Measurements from ENCODE around the gene GSDME.

The GSDME gene

DNA sequence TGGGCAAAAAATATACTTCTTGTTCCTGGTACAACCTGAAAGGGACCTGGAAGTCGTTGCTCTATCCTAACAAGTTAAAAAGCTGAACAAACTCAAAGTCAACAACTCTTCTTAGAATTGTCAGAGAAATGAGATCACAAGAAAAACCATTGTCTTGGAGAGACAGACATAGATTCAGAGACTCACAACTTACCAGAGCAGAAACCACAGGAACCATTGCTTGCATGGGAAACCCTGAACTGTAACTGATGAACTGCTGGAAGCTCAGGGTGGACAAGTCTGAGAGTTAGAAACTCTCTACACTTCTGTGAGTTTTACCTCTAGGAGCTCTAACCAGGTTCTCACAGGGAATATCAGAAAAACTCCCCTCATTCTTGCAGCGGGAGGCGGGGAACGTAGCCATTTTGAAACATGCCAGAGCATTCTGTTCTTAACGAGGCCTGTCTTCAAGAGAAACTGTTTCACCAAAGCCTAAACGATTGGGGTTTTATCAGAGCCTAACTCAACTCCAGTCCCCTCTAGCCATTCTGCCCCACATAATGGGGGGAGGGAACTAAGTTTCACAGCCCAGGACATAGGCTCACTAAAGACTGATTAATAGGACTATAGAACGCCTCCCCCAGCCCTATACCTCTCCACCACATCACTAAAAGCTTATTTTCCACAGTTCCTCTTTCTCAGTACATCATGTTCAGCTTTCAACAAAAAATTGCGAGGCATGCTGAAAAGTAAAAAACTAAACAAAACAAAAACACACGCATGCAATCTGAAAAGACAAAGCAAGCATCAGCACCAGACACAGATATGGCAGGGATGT is 12.0 kb upstream of the GSDME start:
- no peak for DNase-seq

GRCh38 chr7:24767878-24768569 is 10.8 kb upstream of the GSDME start:
- DNase-seq, result no peak

DNA sequence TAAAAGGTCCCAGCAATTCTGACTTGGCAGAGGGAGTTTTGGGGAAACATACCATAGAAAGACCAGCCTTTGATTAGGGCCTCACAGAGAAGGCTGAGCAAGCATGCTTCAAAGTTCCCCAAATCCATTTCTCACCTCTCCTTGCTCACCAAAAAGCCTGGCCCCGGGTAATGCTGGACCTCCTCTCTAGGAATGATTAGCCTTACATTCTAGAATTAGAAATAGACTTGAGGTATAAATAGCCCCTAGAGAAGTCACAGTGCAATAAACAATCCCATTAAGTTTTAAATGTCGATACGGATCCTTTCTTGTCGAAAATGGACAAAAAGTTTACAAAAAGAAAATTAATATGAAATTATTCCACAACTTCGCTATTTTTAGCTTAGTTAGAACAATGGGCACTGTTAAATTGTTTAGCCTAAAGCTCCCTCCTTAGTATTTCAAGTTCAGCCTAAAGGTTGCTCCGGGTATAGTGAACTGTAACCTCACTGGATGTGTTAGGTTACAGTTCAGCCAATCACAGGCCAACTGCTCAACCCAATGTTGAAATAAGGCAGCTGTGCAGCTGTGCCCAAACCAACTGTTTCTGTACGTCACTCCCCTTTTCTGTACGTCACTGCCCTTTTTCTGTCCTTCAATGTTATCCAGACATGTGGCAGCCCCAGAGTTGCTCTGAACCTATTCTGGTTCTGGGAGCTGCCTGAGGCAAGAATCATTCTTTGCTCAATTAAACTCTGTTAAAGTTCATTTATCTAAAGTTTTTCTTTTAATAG is 7.9 kb upstream of the GSDME start:
- DNase-seq, result no peak

DNA sequence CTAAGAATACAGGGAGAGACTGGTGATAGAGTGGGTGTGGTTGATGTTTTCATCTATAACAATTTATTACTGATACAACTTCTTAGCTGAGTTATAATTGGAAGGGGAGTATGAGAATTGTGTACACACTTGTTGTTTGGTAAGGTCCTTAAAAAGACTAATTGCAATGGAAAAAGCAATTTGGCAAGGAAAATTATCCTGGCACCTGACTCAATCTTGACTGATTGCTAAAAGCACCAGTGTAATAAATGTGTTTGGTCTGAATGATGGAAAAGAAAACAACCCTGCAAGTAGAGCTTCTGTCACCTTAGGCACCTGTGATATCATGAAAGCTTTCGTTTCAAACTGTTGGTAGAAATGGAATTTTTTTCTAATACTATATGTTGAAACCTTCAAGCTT is 6.7 kb upstream of the GSDME start:
- DNase-seq, result no peak

DNA sequence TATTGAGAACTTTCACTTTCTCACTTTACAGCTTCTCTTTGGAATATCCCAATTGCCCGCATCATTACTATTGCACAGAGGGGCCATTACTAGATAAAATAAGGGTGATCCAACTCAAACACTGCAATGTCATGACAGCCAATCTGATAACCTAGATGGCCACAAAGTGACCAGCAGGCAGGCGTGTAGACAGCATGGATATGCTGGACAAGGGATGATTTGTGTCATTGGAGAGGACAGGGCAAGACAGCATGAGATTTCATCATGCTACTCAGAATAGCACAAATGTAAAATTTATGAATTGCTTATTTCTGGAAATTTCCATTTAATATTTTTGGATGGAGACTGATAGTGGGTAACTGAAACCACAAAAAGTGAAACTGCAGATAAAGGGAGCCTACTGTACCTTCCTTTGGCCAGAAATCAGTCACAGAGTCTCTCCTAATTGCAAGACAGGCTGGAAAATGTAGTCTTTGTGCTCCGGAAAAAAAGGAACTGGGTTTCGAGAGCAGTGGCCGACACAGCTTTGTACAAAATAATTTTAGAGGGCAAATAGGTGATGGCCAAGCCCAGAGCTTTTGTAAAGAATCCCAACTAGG is 6.1 kb upstream of the GSDME start:
- no peak for DNase-seq

- DNase-seq, result no peak
Observed at GRCh38 chr7:24762771-24763170, 5.5 kb upstream of the GSDME start.

DNA sequence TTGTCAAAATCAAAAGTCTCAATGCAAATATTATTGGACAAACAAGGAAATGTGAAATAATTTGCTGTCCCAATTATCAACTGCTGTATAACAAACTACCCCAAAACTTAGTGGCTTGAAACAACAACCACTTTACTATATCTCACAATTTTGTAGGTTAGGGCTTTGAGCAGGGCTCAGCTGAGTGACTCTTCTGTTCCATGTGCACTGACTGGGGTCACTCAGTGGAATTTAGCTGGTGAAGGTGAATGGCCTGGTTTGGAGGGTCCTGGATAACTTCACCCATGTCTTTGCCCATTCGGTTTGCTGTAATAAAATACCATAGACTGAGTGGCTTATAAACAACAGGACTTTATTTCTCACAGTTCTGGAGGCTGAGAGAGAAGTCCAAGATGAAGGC is 3.7 kb upstream of the GSDME start:
- no peak for DNase-seq

DNA sequence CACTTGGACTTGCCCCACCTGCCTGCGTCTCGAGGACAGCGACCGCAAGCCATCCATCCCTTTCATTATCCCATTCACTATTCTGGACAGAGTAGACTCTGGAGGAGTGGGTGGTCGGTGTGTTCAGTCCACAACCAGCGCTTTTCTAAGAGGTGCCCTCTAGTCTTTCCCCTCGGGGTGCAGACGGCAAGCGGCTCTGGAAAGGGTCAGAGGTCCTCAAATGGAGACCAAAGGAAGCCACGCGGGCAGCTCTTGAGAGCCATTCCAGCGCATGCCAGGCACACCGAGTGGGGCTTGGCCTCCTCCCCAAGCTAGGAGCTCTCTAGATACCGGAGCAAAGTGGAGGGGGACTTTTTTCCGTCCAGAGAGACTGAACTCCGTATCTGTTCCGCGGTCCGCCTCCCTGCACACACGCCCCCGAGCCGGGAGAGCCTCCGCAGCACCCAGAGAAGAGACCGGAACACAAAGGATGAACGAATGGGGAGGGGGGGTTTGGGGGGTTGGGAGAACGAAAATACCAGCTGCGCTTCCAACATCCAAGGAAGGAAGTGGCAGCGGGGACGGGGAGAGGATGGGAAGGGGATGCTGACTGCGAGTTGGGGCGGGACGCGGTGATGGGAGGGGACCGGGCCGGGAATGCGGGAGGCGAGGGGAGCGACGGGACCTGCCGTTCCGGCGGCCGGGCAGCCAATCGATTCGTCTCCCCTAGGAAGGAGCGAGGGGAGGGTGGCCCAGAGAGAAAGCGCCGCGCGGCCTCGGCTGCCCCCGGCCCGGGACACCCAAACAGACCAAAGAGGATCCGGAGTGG is 515 bp downstream of the GSDME start:
- DNase-seq, result no peak

DNA sequence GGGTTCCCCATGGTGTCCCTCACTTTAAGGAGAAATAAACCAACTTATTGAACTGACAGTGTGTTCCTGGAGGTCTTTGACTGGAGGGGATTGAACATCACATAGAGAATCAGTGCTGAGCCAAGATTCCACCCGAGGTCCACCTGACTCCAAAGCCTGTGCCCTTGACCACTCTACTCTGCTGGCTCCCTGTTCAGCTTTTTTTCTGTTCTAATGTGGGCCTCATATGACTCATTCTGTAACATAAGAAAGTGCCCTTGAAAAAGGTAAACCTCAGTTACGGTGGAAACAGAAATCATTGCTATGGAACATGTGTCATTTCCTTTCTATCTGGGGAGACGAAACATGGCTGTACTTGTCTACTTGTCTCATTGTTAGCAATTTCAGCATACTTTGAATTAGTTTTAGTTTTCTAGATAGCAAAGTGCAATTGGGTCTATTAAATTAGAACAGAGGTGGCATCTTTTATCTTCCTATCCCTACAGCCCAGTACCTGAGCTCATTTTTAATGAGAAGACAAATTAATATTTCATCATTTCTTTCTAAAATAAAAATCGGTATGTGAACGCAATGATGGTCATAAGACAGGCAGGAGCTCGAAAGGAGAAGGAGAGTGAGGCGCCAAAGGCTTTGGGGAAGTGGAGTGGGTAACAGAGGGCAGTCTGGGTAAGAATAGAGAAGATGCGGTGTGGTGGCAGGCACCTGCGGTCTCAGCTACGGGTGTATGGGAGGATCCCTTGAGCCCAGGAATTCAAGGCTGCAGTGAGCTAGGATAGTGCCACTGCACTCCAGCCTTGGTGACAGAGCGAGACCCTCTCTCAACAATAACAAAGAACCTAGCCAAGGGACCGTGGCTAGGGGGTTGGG is 1.5 kb downstream of the GSDME start:
- no peak for DNase-seq

DNA sequence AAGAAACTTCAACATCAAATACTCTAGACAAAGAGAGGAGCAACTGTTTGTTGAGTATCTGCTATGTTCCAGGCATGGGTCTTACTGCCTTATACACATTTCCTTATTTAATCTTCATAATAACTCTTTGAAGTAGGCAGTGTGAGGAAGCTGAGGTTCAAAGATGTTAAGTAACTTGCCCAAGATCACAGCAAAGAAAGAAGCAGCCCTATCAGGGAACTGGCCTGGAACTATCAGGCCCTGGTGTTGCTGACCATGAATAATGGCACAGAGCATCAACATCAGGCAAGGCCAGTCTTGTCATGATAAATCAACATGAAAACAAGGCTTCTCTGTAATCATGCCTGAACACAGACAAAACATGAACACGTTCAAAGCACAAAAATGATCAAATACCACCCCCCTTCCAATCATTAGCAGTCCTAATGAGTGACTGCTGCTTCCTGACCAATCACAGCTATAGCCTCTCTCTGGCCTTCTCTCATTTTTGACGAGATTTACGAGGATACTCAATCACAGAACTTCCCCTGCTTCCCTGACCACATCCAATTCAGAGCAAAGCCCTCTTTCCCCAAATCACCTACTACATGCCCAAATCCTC is 2.3 kb downstream of the GSDME start:
- no peak for DNase-seq

GRCh38 chr7:24752073-24752800 is 5.0 kb downstream of the GSDME start:
- DNase-seq, result no peak

- DNase-seq, result no peak
Observed at GRCh38 chr7:24751484-24751883, 5.8 kb downstream of the GSDME start.

DNA sequence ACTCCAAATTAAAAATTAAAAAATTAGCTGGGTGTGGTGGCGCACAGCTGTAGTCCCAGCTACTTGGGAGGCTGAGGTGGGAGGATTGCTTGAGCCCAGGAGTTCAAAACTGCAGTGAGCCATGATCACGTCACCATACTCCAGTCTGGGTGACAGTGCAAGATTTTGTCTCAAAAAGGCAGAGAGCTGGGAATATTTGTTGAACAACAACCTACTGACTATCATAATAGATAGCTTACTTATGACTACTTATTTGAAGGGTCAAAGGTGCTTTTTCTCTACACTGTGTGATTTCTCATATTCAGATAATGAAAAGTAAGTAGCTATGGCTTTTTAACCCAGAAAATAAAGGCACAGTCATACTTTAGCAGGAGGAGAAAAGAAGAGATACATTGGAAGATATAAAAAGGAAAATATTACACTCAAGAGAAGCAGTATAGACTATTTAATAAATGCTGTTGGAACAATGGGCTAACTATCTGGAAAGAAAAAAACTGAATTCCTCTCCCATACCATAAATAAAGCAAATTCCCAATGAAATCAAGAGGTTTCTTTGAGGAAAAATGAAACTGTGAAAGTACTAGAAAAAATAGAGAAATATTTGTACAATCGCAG is 6.7 kb downstream of the GSDME start:
- no peak for DNase-seq

- DNase-seq, result no peak
Observed at GRCh38 chr7:24748521-24748920, 8.7 kb downstream of the GSDME start.

DNA sequence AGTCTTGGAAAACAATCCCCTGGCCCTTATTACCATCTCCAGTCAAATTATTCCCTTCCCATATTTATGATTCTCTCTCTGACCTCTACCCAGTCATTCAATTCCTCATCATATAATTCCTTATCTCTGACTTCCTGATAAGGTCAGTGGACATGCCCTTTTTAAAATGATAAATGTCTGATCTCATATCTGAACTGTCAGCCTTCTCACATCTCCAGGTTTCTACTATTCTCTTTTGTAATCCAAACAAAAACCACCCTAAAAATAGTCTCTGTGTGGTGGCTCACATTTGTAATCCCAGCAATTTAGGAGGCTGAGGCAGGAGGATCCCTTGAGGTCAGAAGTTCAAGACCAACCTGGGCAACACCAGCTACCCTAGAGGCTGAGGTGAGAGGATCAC is 11.9 kb downstream of the GSDME start:
- DNase-seq, result no peak

DNA sequence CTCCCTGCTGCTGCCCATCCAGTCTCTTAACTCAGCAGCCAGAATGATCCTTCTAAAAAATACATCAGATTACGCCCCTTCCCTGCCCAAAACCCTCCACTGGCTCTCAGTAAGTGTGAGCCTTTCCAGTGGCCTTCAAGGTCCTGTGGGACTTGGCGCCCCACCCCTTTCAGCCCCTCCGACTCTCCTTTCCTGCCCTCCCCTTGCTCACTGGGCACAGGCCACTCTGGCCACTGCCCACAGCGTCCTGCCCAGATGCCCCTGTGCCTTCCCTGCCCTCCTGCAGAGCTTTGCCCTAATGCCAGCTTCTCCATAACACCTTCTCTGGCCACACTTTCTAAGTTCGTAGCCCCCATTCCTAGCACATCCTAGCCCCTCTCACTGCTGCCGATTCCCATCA is 13.8 kb downstream of the GSDME start:
- no peak for DNase-seq

GRCh38 chr7:24742506-24743162 is 14.6 kb downstream of the GSDME start:
- no peak for DNase-seq

DNA sequence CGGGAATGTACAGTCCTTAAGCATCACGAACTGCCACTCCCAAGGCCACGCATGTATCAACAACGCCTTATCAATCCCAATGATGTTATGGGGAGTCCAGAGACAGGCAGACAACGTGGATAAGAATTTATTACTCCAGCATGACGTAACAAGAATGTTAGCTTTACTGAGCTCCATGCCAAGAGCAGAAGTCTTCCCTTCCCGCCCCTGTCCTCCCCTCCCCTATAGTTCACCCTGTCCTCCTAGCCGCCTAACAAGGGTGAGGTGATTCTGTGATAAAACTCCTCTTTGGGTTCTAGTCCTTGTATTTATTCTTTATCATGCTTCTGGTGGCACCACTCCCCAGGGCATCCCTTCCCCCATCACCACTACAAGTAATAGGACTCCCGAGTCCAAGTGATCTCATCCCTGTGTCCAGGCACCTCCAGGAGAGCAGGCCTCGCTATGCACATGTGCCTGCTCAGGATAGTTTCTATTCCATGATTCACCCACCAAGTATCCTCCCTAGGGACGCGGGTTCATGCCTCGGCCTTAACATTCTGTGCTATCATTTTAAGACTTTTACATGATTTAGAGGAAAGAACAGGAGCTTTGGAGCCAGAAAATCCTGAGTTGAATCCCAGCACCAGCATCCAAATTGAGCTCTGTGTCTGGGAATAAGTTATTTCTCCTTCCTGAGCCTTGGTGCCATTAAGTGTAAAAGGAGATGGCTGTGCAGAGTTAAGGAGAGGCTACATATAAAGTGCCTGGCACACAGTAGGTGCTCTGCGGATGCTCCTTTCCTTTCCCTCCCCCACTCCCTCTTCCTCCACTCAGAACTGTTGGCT is 15.4 kb downstream of the GSDME start:
- DNase-seq, result no peak

All from cortex of kidney (tissue), 1 donor.